ENCODE results near the gene PLCD3.

The PLCD3 gene

DNA sequence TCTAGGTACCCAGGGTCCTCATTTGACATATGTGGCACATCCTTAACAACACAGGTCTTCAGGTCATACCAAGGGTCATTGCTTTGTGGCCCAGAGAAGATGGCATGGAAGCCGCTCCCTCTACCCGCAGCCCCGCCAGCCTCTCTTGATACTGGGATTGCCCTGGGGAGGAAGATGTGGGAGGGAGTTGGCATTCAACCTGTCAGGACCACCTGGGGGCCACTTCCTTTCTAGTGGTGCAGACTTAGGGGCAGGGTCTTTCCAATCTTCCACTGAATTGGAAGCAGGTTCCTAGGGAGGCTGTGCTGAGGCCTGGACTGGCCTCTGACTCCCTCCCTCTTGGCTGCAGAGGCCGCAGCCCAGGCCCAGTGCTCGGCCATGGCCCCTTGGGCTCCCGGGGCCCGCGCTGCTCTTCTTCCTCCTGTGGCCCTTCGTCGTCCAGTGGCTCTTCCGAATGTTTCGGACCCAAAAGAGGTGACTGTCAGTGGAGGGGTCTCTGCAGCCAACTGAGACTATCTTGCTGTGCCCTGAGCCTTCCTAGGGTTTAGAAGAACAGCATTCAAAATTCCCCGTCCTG, 10.9 kb upstream of the PLCD3 start:
- Histone ChIP-seq H3K9me3 (ENCODE audit: control insufficient read depth, insufficient read depth, low read length) (no peaks in the 10 kb centered on the region), H3K4me2 (ENCODE audit: low read length) (no peak overlapping the region), H3K79me2 (ENCODE audit: control insufficient read depth, low read length) (0 out of 2 replicates have a peak, but pooled peaks cover 2% of the 10 kb centered on the region), H3K4me3 (ENCODE audit: low read length) (0 out of 2 replicates have a peak overlapping the region, but pooled peaks have one; percentile 21), H3K9me2 (replicated peaks; ENCODE audit: control insufficient read depth, low read length) (no peaks in the 10 kb centered on the region), H3K36me3 (ENCODE audit: control insufficient read depth, low read length) (no peaks in the 10 kb centered on the region), H3F3A (ENCODE audit: control insufficient read depth, insufficient read depth) (peaks cover 6% of the 10 kb centered on the region; the same call in 1 of the 2 replicates), H3K4me1 (ENCODE audit: control insufficient read depth, low read length) (peaks cover 23% of the 10 kb centered on the region), H4K20me1 (ENCODE audit: control insufficient read depth, insufficient read depth, low read depth, low read length) (no peaks in the 10 kb centered on the region), H3K27me3 (ENCODE audit: control insufficient read depth, low read length) (peaks cover 31% of the 10 kb centered on the region), H3K27ac (ENCODE audit: low read depth, low read length) (no peak overlapping the region)
- no peak for TF ChIP-seq EZH2phosphoT487 (IDR thresholded peaks at IDR 0.05; ENCODE audit: borderline replicate concordance, low read length)
- TF ChIP-seq, protein P1, sequence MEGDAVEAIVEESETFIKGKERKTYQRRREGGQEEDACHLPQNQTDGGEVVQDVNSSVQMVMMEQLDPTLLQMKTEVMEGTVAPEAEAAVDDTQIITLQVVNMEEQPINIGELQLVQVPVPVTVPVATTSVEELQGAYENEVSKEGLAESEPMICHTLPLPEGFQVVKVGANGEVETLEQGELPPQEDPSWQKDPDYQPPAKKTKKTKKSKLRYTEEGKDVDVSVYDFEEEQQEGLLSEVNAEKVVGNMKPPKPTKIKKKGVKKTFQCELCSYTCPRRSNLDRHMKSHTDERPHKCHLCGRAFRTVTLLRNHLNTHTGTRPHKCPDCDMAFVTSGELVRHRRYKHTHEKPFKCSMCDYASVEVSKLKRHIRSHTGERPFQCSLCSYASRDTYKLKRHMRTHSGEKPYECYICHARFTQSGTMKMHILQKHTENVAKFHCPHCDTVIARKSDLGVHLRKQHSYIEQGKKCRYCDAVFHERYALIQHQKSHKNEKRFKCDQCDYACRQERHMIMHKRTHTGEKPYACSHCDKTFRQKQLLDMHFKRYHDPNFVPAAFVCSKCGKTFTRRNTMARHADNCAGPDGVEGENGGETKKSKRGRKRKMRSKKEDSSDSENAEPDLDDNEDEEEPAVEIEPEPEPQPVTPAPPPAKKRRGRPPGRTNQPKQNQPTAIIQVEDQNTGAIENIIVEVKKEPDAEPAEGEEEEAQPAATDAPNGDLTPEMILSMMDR (IDR thresholded peaks at IDR 0.05; ENCODE audit: low read depth, low read length, poor library complexity, severe bottlenecking) = no peak

DNA sequence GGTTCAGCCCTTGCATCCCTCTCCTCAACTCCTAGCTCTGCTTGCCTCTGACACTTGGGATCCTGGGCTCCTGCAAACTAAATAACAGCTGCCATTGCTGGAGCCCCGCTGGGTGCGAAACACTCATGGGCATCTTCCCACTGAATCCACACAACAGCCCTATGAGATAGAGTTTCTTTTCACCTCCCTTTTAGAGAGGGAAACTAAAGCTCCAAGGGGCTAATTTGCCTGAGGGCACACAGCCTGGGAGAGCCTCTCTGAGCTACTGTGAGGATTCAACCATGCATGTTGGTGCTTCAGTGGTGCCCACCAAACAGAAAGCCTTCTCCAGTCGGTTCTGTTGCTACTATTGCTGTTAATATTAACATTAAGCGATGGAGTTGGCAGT, 7.2 kb upstream of the PLCD3 start:
- no peaks in the 10 kb centered on the region for H3K9me3 ChIP-seq (ENCODE audit: control insufficient read depth, insufficient read depth, low read length)
- H3K79me2 ChIP-seq (ENCODE audit: control insufficient read depth, low read length) = no peaks in the 10 kb centered on the region
- H3K36me3 ChIP-seq (ENCODE audit: control insufficient read depth, low read length) = no peaks in the 10 kb centered on the region
- no peak overlapping the region for H3K4me3 ChIP-seq (ENCODE audit: low read length)
- H3K9me2 ChIP-seq (replicated peaks; ENCODE audit: control insufficient read depth, low read length) = no peaks in the 10 kb centered on the region
- H3K4me1 ChIP-seq (ENCODE audit: control insufficient read depth, low read length) = peaks cover 23% of the 10 kb centered on the region
- no peak overlapping the region for H3K4me2 ChIP-seq (ENCODE audit: low read length)
- peaks cover 6% of the 10 kb centered on the region; the same call in 1 of the 2 replicates for H3F3A ChIP-seq (ENCODE audit: control insufficient read depth, insufficient read depth)
- no peaks in the 10 kb centered on the region for H4K20me1 ChIP-seq (ENCODE audit: control insufficient read depth, insufficient read depth, low read depth, low read length)
- peaks cover 18% of the 10 kb centered on the region for H3K27me3 ChIP-seq (ENCODE audit: control insufficient read depth, low read length)
- no peak for TF ChIP-seq EZH2phosphoT487 (IDR thresholded peaks at IDR 0.05; ENCODE audit: borderline replicate concordance, low read length)
- H3K27ac ChIP-seq (ENCODE audit: low read depth, low read length) = no peak overlapping the region

DNA sequence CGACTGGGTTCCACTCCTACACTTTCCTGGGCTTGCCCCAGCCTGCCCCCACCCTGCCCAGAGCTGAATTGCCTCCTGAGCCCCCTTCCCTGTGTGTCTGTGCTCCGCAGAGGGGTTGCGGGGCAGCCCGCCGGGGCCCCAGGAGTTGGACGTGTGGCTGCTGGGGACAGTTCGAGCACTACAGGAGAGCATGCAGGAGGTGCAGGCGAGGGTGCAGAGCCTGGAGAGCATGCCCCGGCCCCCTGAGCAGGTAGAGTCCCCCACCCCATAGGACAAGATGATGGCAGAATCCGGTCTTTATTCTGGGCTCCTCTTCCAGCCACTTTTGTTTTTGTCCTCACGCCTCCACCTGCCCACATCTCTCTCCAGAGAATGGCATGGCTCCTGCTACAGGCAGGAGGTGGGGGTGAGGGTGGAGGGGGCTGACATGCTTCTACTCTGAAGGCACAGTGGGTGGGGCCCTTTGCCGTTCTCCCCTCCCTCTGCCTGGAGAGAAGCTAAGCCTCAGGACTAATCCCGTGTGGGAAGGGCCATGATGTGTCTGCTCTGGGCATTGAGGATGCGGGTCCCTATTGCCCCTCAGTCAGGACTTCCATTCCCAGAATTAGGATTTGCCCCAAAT, 6.7 kb upstream of the PLCD3 start:
- peaks cover 18% of the 10 kb centered on the region for H3K4me1 ChIP-seq (ENCODE audit: control insufficient read depth, low read length)
- H3F3A ChIP-seq (ENCODE audit: control insufficient read depth, insufficient read depth) = peaks cover 6% of the 10 kb centered on the region; the same call in 1 of the 2 replicates
- no peak overlapping the region for H3K4me3 ChIP-seq (ENCODE audit: low read length)
- no peak overlapping the region for H3K4me2 ChIP-seq (ENCODE audit: low read length)
- H3K9me2 ChIP-seq (replicated peaks; ENCODE audit: control insufficient read depth, low read length) = no peaks in the 10 kb centered on the region
- H3K9me3 ChIP-seq (ENCODE audit: control insufficient read depth, insufficient read depth, low read length) = no peaks in the 10 kb centered on the region
- H3K79me2 ChIP-seq (ENCODE audit: control insufficient read depth, low read length) = no peaks in the 10 kb centered on the region
- TF ChIP-seq, protein P1 (IDR thresholded peaks at IDR 0.05; ENCODE audit: low read depth, low read length, poor library complexity, severe bottlenecking) = no peak
- TF ChIP-seq EZH2phosphoT487 (IDR thresholded peaks at IDR 0.05; ENCODE audit: borderline replicate concordance, low read length) = no peak
- H3K27ac ChIP-seq (ENCODE audit: low read depth, low read length) = no peak overlapping the region
- H3K36me3 ChIP-seq (ENCODE audit: control insufficient read depth, low read length) = no peaks in the 10 kb centered on the region
- peaks cover 13% of the 10 kb centered on the region for H3K27me3 ChIP-seq (ENCODE audit: control insufficient read depth, low read length)
- no peaks in the 10 kb centered on the region for H4K20me1 ChIP-seq (ENCODE audit: control insufficient read depth, insufficient read depth, low read depth, low read length)

Measured in DOHH2 (cell line).